HT1080 (cell line): ENCODE results near the gene COX4I1. TPM values are rescaled to one million over a fixed set of nuclear protein-coding genes. Genes with fewer than 3 reads are reported as not detected.

Experiments
- DNase-seq: peaks from one replicate; pipeline ENCODE4 v3.0.0-alpha.2; 2015; ENCODE audit warnings: low read depth
- polyA plus RNA-seq, 2 experiments: library from polyadenylated mRNA; depleted of rRNA; stranded (reverse); fragments of >200 nt; gene quantifications; 2 replicates each; pipeline ENCODE4 v1.2.3, GENCODE V29; 2015
- total RNA-seq: library from RNA; depleted of rRNA; stranded (reverse); fragments of >200 nt; shearing (Covaris generic); gene quantifications from 2 replicates; pipeline ENCODE4 v1.2.3, GENCODE V29; 2014; rRNA removed

The COX4I1 gene
- 611 and 705 TPM in 2 replicates for total RNA-seq
- 799 and 916 TPM in 2 replicates for polyA plus RNA-seq (2015; cell fraction: cytosol; rRNA removed)
- polyA plus RNA-seq (2015; cell fraction: nucleus; rRNA removed), result 353 and 383 TPM in 2 replicates

- peak; percentile 85 for DNase-seq
Observed at GRCh38 chr16:85799497-85800320, at the start of gene COX4I1, which contains the start of gene EMC8. TSS of gene COX4I1 (plus strand) at chr16:85799695. CDS start at chr16:85801206, 1,511 bp downstream. TSS of gene EMC8 (minus strand) at chr16:85799544. CDS start at chr16:85799295, 249 bp downstream.

- DNase-seq, result no peak
Observed at GRCh38 chr16:85749771-85750145, 49.7 kb upstream of the COX4I1 start.

- DNase-seq, result peak; percentile 64
Observed at GRCh38 chr16:85750146-85750826, 49.2 kb upstream of the COX4I1 start.

GRCh38 chr16:85750827-85751697, 48.4 kb upstream of the COX4I1 start, which contains the start of gene C16orf74:
TSS of gene C16orf74 (minus strand) at chr16:85751096. CDS start at chr16:85735217, 15,879 bp downstream.
- peak; percentile 74 for DNase-seq

- peak; percentile 90 for DNase-seq
Observed at GRCh38 chr16:85751698-85752501, 47.6 kb upstream of the COX4I1 start.

GRCh38 chr16:85752511-85753420, 46.7 kb upstream of the COX4I1 start:
- DNase-seq, result peak; percentile 24

GRCh38 chr16:85753559-85753958, 45.9 kb upstream of the COX4I1 start:
- no peak for DNase-seq

- DNase-seq, result no peak
Observed at GRCh38 chr16:85753976-85754375, 45.5 kb upstream of the COX4I1 start.

GRCh38 chr16:85754413-85754812, 45.1 kb upstream of the COX4I1 start:
- no peak for DNase-seq

GRCh38 chr16:85755929-85756768, 43.3 kb upstream of the COX4I1 start:
- DNase-seq, result no peak

GRCh38 chr16:85757341-85757822, 42.1 kb upstream of the COX4I1 start:
- DNase-seq, result peak; percentile 80

- no peak for DNase-seq
Observed at GRCh38 chr16:85759136-85759535, 40.4 kb upstream of the COX4I1 start.

GRCh38 chr16:85759631-85760419, 39.7 kb upstream of the COX4I1 start:
- no peak for DNase-seq

- DNase-seq, result no peak
Observed at GRCh38 chr16:85761861-85762260, 37.6 kb upstream of the COX4I1 start.

GRCh38 chr16:85762970-85763369, 36.5 kb upstream of the COX4I1 start:
- no peak for DNase-seq

- no peak for DNase-seq
Observed at GRCh38 chr16:85763616-85764015, 35.9 kb upstream of the COX4I1 start.

- DNase-seq, result no peak
Observed at GRCh38 chr16:85765211-85765610, 34.3 kb upstream of the COX4I1 start.
